HG03175 (cell line): ENCODE measurements around the gene DNM3.

Source experiments
- ATAC-seq: cut with Tn5 transposase; IDR thresholded peaks from one replicate; pipeline ENCODE4 v1.9.1; 2021; ENCODE audit warnings: mild to moderate bottlenecking, moderate library complexity; ENCODE audit not compliant: unreplicated experiment

The DNM3 gene

GRCh38 chr1:172135076-172135672, 293.9 kb downstream of the DNM3 start:
- ATAC-seq = peak; percentile 67

DNA sequence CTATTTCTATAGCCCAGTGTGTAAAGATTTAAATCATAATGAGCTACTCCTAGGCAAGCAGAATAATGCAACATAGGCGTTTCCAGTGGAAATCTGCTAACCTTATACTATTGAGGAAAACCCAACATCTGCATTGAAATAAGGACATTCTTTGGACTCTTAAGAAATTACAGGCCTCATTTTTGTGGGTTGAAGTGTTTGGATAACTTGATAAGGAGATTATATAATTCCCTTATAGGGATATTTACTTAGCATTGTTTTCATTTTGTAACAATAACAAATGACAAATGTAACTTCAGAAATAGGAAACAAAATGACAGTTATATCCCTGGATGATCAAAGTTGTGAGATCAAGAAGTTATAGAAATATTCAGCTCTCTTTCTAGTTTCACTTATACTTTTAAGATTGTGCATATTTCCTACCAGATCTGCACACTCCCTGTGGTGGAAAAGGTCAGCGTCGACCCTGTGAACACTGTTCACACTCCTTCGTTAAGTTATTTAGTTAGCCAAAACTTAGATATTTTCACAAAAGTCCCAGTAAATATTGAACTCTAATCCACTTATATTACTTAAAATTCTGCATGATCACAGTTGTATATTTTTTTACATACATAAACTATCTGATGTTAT, 294.8 kb downstream of the DNM3 start:
- ATAC-seq = no peak

GRCh38 chr1:172136925-172137324, 295.6 kb downstream of the DNM3 start:
- ATAC-seq = no peak

- ATAC-seq = no peak
Observed at GRCh38 chr1:172137703-172138454, 296.6 kb downstream of the DNM3 start.

DNA sequence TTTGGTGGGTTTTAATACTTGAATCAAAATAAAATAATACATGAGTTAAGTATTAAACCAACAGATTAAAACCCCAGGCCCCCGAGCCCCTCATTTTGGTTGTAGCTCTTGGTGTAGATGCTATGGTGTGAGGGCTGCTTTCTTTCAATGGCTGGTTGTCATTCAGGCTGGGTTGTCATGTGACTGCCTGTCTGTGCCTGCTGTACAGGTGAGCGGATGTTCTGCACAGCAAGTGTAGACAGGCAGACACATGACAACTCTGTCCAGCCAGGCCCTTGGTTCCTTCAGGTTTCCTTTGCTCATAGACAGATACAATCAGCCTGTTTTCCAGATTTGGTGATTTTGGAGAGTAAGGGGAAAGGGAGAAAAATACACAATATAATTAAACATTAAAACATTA, 297.3 kb downstream of the DNM3 start:
- ATAC-seq = no peak

GRCh38 chr1:172139196-172139595, 297.9 kb downstream of the DNM3 start:
- no peak for ATAC-seq

DNA sequence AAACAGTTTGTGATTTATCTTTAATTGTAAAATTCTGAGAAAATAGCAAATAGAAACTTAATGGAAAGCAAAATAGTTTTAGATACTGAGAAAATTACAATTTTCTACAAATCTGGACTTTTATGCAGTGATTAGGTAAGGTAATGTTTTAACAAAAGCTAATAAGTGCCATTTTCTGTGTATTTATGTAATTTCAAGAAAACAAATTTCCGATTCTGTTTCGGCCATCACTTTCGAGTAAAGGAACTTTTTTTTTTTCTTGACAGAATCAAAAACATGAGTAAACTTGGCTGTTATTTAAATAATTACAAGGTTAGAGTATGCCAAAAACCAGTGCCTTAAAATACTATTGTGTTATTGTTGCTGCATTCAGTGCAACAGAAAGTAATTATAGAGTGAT, 298.8 kb downstream of the DNM3 start:
- ATAC-seq = no peak

DNA sequence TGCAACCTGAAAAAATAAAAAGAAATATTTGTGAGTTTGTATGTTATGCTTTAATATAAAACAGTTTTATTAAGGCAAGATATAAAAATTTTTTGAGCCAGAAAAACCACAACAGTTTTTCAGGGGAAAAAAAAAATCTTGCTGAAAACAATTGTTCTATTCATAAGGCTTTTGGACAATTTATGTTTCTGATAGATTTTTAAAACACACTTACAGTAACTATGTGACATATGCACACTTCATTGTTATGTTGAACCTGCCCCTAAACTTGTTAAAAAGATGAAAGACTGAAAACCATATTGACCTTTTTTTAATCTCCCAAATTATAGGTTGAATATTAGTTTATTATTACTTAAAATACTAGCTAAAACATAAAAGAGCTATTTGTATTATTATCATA, 299.3 kb downstream of the DNM3 start:
- no peak for ATAC-seq

DNA sequence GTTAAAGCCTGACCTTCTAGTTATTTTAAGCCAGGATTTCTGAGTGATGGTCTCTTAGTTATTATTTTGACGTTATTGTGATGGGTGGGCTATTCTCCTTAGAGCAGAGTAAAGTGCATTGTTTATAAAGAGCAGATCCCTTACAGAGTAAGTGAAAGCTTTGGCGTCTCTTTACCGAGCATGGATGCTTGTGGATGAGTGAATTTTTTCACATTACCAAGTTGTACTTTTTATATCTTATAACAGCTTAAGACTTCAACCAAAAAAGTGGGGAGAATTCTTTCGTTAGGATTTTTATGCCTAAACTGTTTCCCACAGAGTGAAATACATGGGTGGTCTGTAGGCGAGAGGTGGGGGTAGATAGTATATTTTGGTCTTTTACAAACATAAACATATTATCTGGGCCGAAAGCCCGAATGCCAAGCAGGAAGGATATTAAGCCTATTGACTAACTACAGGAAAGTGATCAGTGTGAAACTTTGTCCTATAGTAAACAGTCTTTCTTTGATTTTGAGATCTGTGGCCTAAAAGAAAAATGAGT, 300.1 kb downstream of the DNM3 start:
- no peak for ATAC-seq

DNA sequence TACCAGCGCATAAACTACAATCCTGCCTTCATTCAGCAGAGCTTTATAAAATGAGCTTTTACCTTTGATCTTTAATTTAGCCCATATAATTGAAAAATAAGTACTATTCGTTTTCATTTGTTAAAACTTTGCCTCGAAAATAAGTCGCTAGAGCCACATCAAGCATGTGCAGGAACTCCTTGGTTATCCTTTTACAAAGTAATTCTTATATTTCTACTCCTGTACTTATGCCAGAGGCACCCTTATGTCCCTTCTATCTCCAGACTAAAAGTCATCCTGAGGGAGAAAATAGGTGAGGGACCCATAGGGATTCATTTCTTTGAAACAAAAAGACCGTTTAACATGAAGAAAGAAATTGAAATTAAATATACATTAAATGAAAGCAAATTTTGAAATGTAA, 301.0 kb downstream of the DNM3 start:
- ATAC-seq = no peak

DNA sequence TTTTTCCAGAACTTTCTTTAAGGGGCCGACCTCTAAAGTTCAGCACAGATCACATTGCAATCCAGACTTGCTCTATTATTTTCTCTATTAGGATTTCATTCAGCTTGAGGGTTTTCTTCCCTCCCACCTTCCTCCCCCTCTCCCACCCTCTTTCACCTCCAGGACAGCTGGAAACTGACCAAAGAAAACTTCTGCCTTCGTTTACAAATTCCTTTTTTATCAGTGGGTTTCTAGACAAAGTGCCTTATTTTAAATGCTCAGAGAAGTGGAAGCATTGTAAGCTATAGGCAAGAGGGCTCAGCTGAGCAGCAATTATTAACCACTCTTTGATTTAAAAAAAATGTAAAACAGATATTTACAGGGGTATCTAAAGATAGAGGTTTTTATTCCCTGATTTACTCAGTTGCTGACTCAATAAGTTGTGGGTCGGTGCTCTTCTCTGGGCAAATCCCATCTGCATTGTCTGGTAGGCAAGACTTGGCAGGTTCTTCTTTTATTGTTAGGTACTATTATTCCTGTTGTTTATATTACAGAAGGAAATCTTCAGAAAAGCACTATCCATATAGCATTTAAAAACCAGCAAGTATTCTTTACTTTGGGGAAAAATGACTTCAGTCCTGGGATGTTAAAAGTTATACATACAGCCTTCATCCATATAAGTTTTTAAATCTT, 302.2 kb downstream of the DNM3 start:
- no peak for ATAC-seq

- ATAC-seq = no peak
Observed at GRCh38 chr1:172144445-172145061, 303.3 kb downstream of the DNM3 start.

DNA sequence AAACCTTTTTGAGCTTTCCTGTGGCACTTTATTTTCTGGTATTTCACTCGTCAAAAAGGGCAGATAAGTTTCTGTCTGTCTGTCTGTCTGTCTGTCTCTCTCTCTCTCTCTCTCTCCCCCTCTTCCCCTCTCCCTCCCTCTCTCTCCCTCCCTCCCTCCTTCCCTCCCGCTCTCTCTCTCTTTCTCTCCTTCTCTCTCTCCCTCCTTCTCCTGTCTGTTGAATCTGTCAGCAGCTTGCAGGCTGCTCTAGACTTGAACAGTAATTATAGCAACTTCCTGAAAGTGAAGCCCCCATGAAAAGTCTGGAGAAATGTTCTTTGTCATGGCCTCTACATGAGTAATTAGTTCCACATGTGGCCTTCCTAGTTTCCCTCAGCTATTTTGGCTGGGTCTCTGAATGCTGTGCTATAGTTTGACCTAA, 303.9 kb downstream of the DNM3 start:
- ATAC-seq = no peak

DNA sequence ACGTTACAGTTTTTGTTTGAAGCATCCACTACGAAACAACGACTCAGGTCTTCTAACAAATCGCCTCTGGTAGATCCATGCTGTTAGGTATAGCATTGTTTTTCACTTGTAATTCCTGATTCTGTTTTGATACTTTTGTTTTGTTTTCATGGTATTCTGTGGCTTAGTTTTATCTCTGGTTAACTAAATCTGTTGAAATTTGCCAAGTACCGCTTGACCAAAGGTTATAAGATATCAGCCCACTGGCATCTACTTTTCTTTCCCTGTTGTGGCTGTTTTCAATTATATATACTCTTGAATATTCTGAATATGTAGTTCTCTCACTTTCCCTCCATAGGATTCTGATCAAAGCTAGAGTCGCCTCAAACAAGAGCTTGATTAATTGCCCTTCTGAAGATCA, 304.4 kb downstream of the DNM3 start:
- no peak for ATAC-seq

GRCh38 chr1:172146141-172146850, 305.0 kb downstream of the DNM3 start:
- ATAC-seq = no peak

- ATAC-seq = no peak
Observed at GRCh38 chr1:172147541-172147940, 306.2 kb downstream of the DNM3 start.

DNA sequence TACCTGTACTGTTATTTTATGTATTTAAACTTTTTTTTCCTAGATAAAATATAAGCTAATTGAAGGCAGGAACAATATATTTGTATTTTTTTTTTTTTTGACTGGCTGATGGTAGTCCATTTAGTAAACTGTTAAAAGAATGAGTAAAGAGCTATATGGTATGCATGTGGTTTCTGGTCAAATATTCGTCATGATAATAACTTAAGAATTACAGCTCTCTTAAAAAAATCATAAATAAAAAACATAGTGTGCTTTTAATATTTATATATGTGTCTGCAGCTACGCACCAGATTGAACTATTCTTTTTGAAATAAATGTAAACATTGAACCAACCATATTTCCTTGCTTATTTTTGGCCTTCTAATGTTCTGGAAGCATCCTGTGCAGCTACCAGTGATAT, 306.9 kb downstream of the DNM3 start:
- no peak for ATAC-seq

GRCh38 chr1:172148707-172149106, 307.4 kb downstream of the DNM3 start:
- no peak for ATAC-seq

- ATAC-seq = no peak
Observed at GRCh38 chr1:172149346-172149745, 308.0 kb downstream of the DNM3 start.

GRCh38 chr1:172154551-172154950, 313.3 kb downstream of the DNM3 start:
- ATAC-seq = peak; percentile 96
